ENCODE results near the gene KIFC3.
"Not testable (repeated sequence)": the region's sequence is repeated elsewhere in the genome, so short reads cannot be mapped to it uniquely, and the experiment has no call there.

The KIFC3 gene

DNA sequence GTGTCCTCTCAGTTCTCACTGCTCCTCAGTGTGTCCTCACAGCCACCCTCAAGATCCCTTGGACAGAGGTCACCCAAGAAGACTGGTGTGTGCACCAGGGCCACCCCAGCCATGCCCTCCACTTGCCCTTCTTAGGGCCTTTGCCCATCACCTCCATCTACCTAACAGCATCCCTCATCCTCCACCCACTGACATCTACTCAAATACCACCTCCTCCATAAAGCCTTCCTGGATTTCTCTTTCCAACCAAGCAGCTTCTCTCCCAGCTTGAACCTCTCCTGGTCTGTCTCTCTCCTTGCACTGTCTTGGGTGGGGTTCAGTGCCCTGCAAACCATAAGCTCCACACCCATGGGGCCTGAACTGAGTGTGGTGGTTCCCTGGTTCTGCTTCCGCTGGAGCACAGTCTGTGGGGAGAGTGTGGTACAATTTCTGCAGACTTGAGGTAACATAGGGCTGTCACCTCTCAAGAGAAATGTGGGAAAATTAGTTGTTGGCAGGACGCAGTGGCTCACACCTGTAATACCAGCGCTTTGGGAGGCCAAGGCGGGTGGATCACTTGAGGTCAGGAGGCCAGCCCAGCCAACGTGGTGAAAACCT is 52.3 kb downstream of the KIFC3 start:
- peaks cover 6% of the 10 kb centered on the region for H3K36me3 ChIP-seq (replicated peaks)
- TF ChIP-seq, protein P1, sequence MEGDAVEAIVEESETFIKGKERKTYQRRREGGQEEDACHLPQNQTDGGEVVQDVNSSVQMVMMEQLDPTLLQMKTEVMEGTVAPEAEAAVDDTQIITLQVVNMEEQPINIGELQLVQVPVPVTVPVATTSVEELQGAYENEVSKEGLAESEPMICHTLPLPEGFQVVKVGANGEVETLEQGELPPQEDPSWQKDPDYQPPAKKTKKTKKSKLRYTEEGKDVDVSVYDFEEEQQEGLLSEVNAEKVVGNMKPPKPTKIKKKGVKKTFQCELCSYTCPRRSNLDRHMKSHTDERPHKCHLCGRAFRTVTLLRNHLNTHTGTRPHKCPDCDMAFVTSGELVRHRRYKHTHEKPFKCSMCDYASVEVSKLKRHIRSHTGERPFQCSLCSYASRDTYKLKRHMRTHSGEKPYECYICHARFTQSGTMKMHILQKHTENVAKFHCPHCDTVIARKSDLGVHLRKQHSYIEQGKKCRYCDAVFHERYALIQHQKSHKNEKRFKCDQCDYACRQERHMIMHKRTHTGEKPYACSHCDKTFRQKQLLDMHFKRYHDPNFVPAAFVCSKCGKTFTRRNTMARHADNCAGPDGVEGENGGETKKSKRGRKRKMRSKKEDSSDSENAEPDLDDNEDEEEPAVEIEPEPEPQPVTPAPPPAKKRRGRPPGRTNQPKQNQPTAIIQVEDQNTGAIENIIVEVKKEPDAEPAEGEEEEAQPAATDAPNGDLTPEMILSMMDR (IDR thresholded peaks at IDR 0.05; ENCODE audit: low read depth, low read length, missing control alignments): no peak

DNA sequence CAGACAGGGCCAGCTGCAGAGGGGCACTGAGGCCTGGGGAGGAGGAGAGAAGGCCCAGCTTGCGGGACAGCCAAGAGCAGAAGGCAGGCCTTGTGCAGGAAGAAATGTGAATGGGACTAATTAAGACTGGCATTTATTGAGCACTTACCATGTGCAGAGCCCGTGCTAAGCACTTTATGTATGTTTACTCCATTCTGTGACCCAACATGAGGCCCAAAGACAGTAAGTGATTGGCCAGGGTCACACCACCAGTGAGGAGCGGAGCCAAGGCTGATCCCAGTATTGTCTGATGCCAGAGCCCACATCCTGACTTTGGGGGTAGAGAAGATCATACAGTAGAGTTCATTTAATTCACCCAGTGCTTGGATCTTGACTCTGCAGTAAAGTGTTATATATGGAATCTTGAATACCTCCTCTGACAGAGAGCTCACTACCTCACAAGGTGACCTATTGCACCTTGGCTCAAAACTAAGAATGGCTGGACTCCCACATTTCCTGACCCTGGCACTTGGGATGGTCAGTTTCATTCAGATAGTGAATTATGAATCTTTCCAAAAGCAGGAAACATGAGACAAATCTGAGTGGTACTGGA is 53.1 kb downstream of the KIFC3 start:
- in situ Hi-C loops (cut with HindIII; ENCODE audit: low pct_ligation_motif_present, low sequenced_read_pairs): no loop called here
- Histone ChIP-seq H3K36me3 (replicated peaks) (peaks cover 6% of the 10 kb centered on the region), H3K27ac (no peak overlapping the region), H3K4me3 (ENCODE audit: low read depth, low read length) (no peak overlapping the region), H3K27me3 (replicated peaks) (no peaks in the 10 kb centered on the region)
- no peak for DNase-seq
- TF ChIP-seq, protein P1 (IDR thresholded peaks at IDR 0.05; ENCODE audit: low read depth, low read length, missing control alignments): no peak

More for the DNA sequence above, 52.3 kb downstream of the KIFC3 start:
- in situ Hi-C loops (cut with HindIII; ENCODE audit: low pct_ligation_motif_present, low sequenced_read_pairs): no loop called here
- H3K27ac ChIP-seq: no peak overlapping the region
- H3K27me3 ChIP-seq (replicated peaks): no peaks in the 10 kb centered on the region
- H3K4me3 ChIP-seq (ENCODE audit: low read depth, low read length): no peak overlapping the region
- DNase-seq: no peak

DNA sequence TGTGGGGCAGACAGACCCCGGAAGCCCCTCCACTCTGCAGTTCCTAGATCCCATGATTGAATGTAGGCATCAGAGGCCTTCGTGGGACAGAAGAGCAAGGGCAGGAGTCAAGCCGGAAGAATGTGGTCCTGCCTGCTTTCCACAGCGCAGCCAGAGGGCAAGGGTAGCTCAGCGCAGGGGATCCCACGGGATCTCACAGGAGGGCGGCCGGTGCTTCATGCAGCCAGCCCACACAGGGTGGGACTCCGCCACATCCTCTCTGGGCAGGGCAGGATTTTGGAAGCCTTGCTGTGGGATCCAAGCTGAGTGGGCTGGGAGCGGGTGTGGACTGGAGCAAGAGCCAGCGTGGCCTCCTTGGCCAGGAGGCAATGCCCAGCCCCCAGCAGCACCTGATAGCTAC is 53.7 kb downstream of the KIFC3 start:
- H3K27me3 ChIP-seq (replicated peaks): no peaks in the 10 kb centered on the region
- DNase-seq: no peak
- in situ Hi-C loops (cut with HindIII; ENCODE audit: low pct_ligation_motif_present, low sequenced_read_pairs): no loop called here
- TF ChIP-seq, protein P1 (IDR thresholded peaks at IDR 0.05; ENCODE audit: low read depth, low read length, missing control alignments): no peak
- H3K4me3 ChIP-seq (ENCODE audit: low read depth, low read length): no peak overlapping the region
- no peak overlapping the region for H3K27ac ChIP-seq
- H3K36me3 ChIP-seq (replicated peaks): peaks cover 4% of the 10 kb centered on the region

DNA sequence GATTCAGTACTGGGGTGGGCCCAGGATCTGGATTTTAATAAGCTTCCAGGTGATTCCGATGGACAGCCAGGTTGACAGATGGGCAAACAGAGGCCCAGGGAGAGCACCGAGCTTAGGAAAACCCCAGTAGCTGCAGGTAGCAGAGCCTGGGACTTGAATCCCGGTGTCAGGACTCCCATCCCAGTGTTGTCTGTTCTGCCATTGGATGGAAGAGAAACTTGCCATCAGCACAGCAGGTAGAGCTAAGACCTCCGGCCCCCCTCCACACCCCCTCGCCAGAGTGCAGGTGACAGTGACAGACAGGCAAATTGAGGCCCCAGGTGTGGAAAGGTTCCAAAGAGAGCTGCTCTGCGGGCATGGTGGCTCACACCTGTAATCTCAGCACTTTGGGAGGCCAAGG is 54.3 kb downstream of the KIFC3 start:
- TF ChIP-seq, protein P1 (IDR thresholded peaks at IDR 0.05; ENCODE audit: low read depth, low read length, missing control alignments): no peak
- Histone ChIP-seq H3K36me3 (replicated peaks) (no peaks in the 10 kb centered on the region), H3K27me3 (replicated peaks) (no peaks in the 10 kb centered on the region), H3K27ac (no peak overlapping the region), H3K4me3 (ENCODE audit: low read depth, low read length) (no peak overlapping the region)
- in situ Hi-C loops (cut with HindIII; ENCODE audit: low pct_ligation_motif_present, low sequenced_read_pairs): no loop called here
- no peak for DNase-seq

DNA sequence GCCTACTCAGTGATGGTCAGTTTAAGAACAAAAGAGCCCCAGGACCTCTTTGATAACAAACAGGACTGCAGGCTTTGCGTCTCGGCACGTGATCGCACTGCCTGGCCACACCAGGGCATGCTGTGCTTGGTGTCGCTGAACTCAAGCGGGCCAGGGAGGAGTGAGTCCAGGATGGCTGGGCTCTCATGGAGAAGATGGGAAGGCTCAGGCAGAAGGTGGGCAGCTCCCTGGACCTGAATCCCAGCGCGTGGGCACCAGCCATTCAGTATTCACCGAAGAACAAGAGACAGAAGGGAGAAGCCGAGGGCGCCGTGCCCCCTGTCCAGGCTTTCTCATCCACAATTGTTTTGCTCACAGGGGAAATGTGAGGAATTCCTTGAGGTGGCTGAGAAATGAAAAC is 54.8 kb downstream of the KIFC3 start:
- TF ChIP-seq, protein P1 (IDR thresholded peaks at IDR 0.05; ENCODE audit: low read depth, low read length, missing control alignments): no peak
- no peaks in the 10 kb centered on the region for H3K27me3 ChIP-seq (replicated peaks)
- no peak for DNase-seq
- no peaks in the 10 kb centered on the region for H3K36me3 ChIP-seq (replicated peaks)
- H3K4me3 ChIP-seq (ENCODE audit: low read depth, low read length): no peak overlapping the region
- H3K27ac ChIP-seq: no peak overlapping the region
- in situ Hi-C loops (cut with HindIII; ENCODE audit: low pct_ligation_motif_present, low sequenced_read_pairs): no loop called here

DNA sequence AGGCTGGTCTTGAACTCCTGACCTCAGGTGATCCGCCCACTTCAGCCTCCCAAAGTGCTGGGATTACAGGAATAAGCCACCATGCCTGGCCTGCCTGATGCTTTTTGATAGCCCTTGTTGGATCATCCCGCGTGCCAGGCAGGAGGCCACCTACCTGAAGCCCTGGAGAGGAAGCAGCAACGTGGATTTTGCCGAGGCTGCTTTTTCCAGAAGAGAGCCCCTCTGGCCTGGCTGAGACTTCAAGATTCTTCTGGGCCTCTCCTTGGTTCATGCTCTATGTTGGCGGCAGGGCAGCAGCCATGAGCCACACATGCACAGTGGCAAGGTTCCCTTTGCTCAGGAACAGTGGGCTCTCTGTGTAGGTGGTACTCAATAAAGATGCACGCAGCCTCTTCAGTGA is 55.2 kb downstream of the KIFC3 start:
- no peaks in the 10 kb centered on the region for H3K27me3 ChIP-seq (replicated peaks)
- TF ChIP-seq, protein P1 (IDR thresholded peaks at IDR 0.05; ENCODE audit: low read depth, low read length, missing control alignments): no peak
- in situ Hi-C loops (cut with HindIII; ENCODE audit: low pct_ligation_motif_present, low sequenced_read_pairs): no loop called here
- H3K36me3 ChIP-seq (replicated peaks): no peaks in the 10 kb centered on the region
- no peak overlapping the region for H3K27ac ChIP-seq
- no peak overlapping the region for H3K4me3 ChIP-seq (ENCODE audit: low read depth, low read length)
- DNase-seq: no peak

DNA sequence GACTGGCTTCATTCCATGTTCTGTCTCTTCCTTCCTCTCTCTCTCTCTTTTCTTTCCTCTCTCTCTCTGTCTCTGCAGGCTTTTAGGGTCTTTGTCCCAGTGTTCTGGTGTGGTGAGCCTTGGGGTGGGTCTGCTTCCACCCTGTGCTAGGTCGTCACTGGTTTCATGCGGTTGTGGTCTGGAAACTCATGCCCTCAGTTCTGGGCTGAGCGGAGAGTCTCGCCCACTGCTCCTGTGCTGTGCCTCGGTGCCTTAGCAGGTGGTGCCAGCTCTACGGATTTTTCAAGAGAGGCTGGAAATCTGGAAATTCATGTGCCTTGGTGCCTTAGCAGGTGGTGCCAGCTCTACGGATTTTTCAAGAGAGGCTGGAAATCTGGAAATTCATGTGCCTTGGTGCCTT is 56.0 kb downstream of the KIFC3 start:
- DNase-seq; H3K27me3 ChIP-seq (replicated peaks); in situ Hi-C loops (cut with HindIII; ENCODE audit: low pct_ligation_motif_present, low sequenced_read_pairs); H3K36me3 ChIP-seq (replicated peaks); H3K27ac ChIP-seq; H3K4me3 ChIP-seq (ENCODE audit: low read depth, low read length): not testable (repeated sequence)

All from brain microvascular endothelial cell (primary cell).